Fibroblast of pulmonary artery (primary cell): ENCODE data around the gene NBAS.
A peak's percentile ranks its signal among the peaks of the same experiment; 100 is the strongest.

Experiments
- DNase-seq: peaks from one replicate; pipeline ENCODE4 v3.0.0-alpha.2; 2010; ENCODE audit warnings: low read depth
- H3K4me3 ChIP-seq: replicated peaks from 2 replicates; pipeline ENCODE4 v1.5.1; 2011; ENCODE audit warnings: low read depth, mild to moderate bottlenecking, control low read depth, low read length, moderate library complexity
- CTCF ChIP-seq: IDR thresholded peaks from 2 replicates; pipeline ENCODE4 v1.5.1; 2011; ENCODE audit warnings: mild to moderate bottlenecking, control low read depth, low read length, inconsistent platforms; ENCODE audit errors: missing control alignments

The NBAS gene

DNA sequence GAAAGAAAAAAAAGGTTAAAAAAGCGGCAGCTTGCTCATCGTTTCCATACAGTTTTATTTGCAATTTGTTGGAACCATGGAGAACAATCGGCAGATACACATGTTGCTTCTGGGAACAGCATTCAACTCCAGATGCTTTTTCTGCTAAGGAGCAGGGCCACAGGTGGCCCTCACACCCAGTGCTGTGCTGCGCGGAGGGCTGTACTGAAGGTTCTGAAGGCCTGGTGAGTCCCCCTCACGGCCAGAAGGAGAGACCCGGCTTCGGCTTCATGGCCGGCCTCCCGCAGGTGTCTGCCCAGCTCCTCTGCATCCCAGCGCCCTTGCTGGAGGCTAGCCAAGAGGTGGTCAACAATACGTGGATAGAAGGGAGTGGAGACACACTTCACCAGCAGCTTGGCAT, 394.3 kb downstream of the NBAS start:
- H3K4me3 ChIP-seq, result no peak overlapping the region
- no peak for TF ChIP-seq CTCF
- no peak for DNase-seq

- no peak for TF ChIP-seq CTCF
- DNase-seq, result no peak
- H3K4me3 ChIP-seq, result no peak overlapping the region
Measured at GRCh38 chr2:15163326-15163725, 397.8 kb downstream of the NBAS start.

DNA sequence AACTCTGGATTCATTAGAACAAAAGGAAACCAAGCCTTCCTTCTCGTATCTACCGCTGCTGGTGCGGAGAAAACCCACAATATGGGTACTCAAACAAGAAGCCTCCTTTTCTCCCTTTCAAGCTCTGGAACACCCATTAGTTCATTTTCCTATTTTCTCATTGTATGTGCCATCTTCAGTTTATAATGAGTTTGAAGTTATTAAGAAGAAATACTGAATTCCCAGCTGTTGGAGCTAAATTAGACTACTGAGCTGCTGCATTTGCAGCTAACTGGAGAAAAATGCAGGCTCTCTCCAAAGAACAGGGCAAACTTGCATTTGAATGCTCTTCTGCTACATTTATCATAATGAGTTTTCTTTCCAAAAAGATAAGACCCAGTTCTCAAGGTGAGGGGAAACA, 398.5 kb downstream of the NBAS start:
- no peak for TF ChIP-seq CTCF
- H3K4me3 ChIP-seq, result no peak overlapping the region
- no peak for DNase-seq

- DNase-seq, result no peak
Measured at GRCh38 chr2:15160201-15160991, 400.7 kb downstream of the NBAS start.

GRCh38 chr2:15159751-15160177, 401.4 kb downstream of the NBAS start:
- DNase-seq, result peak; percentile 73
- no peak overlapping the region for H3K4me3 ChIP-seq
- peak; percentile 67 for TF ChIP-seq CTCF

More at GRCh38 chr2:15160201-15160991, 400.7 kb downstream of the NBAS start:
- TF ChIP-seq CTCF, result no peak
- no peak overlapping the region for H3K4me3 ChIP-seq

DNA sequence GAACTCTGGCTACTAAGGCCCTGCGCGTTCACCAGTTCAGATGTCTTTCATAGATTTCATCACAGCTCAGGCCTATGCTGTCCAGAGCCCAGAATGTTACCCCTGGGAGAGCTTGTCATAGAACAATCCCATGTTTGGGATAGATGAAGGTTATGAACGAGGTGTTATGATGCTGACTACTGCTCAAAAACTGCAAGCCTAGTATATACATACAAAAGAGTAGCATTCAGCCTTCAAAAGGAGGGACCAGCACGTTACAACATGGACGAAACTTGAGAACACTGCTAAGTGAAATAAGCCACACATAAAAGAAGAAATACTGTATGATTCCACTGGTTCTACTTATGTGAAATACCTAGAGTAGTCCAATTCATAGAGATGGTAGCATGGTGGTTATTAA, 401.9 kb downstream of the NBAS start:
- TF ChIP-seq CTCF, result no peak
- DNase-seq, result no peak
- H3K4me3 ChIP-seq, result no peak overlapping the region

- no peak overlapping the region for H3K4me3 ChIP-seq
- DNase-seq, result no peak
- no peak for TF ChIP-seq CTCF
Measured at GRCh38 chr2:15158532-15158931, 402.6 kb downstream of the NBAS start.
